ENCODE results near the gene SERPINC1.

GRCh38 chr1:173884701-173885100, 32.4 kb downstream of the SERPINC1 start:
- no peak for TF ChIP-seq CHD2 (IDR thresholded peaks at IDR 0.05; ENCODE audit: low read depth, low read length)
- TF ChIP-seq RAD21 (CRISPR knock-in tag; IDR thresholded peaks at IDR 0.05): no peak
- no peak for TF ChIP-seq CTCF (CRISPR knock-in tag; IDR thresholded peaks at IDR 0.05)
- no peak for TF ChIP-seq ETV6 (CRISPR knock-in tag; conservative IDR thresholded peaks at IDR 0.05)
- no peak for TF ChIP-seq ZNF597 (CRISPR knock-in tag; IDR thresholded peaks at IDR 0.05)
- TF ChIP-seq ZNF512 (CRISPR knock-in tag; IDR thresholded peaks at IDR 0.05): no peak
- no peak for TF ChIP-seq HNRNPL (IDR thresholded peaks at IDR 0.05; ENCODE audit: low read depth, low read length)
- no peak for TF ChIP-seq JUNB (CRISPR knock-in tag; IDR thresholded peaks at IDR 0.05; ENCODE audit: borderline replicate concordance)
- no peak for TF ChIP-seq E2F1 (CRISPR knock-in tag; IDR thresholded peaks at IDR 0.05)
- no peak for TF ChIP-seq MYC (CRISPR knock-in tag; IDR thresholded peaks at IDR 0.05; ENCODE audit: borderline replicate concordance)

Data from HepG2 (cell line).